ENCODE results near the gene NAALADL2. TPM values are rescaled to one million over a fixed set of nuclear protein-coding genes. Genes with fewer than 3 reads are reported as not detected.

Gene NAALADL2
- total and polyA plus RNA-seq, 9 of the 15 experiments (the other 6 are each of a cell fraction or from before 2014, with no cell fraction given): 0.29 to 1.1 (median 0.79) TPM; not detected in 1

DNA sequence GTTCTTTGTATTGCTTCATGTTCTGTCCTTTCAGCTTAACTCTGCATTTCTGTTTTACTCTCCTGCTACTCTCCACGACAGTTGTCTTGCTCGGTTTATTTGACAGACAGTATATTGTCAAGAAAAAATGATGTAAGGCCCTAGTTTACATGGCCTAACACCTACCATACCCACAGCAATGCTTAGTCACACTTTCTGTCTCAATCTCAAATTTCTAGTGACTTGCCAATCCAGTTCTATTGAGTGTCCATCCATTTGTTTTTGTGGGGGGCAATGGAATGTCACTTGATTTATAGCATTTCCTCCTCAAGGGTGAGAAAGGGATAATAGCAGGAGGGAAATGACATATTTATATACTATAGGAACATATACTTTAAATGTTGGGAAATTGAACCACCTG lies 676.2 kb downstream of the NAALADL2 start (continued):
- TF ChIP-seq ILK (tag; IDR thresholded peaks at IDR 0.05; ENCODE audit: borderline replicate concordance, low read depth) (no peak), KLF6 (CRISPR knock-in tag; IDR thresholded peaks at IDR 0.05; ENCODE audit: borderline replicate concordance) (no peak), FOXM1 (IDR thresholded peaks at IDR 0.05; ENCODE audit: low read depth) (no peak), FOXM1 (CRISPR knock-in tag; IDR thresholded peaks at IDR 0.05; ENCODE audit: low read depth) (no peak), CHCHD3 (CRISPR knock-in tag; IDR thresholded peaks at IDR 0.05) (no peak), ADNP (tag; IDR thresholded peaks at IDR 0.05) (no peak), ZC3H8 (IDR thresholded peaks at IDR 0.05) (no peak), TCF7L2 (IDR thresholded peaks at IDR 0.05; ENCODE audit: low read depth, low read length) (no peak)
- TF ChIP-seq, protein P1, sequence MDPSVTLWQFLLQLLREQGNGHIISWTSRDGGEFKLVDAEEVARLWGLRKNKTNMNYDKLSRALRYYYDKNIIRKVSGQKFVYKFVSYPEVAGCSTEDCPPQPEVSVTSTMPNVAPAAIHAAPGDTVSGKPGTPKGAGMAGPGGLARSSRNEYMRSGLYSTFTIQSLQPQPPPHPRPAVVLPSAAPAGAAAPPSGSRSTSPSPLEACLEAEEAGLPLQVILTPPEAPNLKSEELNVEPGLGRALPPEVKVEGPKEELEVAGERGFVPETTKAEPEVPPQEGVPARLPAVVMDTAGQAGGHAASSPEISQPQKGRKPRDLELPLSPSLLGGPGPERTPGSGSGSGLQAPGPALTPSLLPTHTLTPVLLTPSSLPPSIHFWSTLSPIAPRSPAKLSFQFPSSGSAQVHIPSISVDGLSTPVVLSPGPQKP (CRISPR knock-in tag; IDR thresholded peaks at IDR 0.05): no peak
- TF ChIP-seq, protein P2, sequence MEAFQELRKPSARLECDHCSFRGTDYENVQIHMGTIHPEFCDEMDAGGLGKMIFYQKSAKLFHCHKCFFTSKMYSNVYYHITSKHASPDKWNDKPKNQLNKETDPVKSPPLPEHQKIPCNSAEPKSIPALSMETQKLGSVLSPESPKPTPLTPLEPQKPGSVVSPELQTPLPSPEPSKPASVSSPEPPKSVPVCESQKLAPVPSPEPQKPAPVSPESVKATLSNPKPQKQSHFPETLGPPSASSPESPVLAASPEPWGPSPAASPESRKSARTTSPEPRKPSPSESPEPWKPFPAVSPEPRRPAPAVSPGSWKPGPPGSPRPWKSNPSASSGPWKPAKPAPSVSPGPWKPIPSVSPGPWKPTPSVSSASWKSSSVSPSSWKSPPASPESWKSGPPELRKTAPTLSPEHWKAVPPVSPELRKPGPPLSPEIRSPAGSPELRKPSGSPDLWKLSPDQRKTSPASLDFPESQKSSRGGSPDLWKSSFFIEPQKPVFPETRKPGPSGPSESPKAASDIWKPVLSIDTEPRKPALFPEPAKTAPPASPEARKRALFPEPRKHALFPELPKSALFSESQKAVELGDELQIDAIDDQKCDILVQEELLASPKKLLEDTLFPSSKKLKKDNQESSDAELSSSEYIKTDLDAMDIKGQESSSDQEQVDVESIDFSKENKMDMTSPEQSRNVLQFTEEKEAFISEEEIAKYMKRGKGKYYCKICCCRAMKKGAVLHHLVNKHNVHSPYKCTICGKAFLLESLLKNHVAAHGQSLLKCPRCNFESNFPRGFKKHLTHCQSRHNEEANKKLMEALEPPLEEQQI (IDR thresholded peaks at IDR 0.05): no peak
- TF ChIP-seq, protein P3, sequence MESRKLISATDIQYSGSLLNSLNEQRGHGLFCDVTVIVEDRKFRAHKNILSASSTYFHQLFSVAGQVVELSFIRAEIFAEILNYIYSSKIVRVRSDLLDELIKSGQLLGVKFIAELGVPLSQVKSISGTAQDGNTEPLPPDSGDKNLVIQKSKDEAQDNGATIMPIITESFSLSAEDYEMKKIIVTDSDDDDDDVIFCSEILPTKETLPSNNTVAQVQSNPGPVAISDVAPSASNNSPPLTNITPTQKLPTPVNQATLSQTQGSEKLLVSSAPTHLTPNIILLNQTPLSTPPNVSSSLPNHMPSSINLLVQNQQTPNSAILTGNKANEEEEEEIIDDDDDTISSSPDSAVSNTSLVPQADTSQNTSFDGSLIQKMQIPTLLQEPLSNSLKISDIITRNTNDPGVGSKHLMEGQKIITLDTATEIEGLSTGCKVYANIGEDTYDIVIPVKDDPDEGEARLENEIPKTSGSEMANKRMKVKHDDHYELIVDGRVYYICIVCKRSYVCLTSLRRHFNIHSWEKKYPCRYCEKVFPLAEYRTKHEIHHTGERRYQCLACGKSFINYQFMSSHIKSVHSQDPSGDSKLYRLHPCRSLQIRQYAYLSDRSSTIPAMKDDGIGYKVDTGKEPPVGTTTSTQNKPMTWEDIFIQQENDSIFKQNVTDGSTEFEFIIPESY (CRISPR knock-in tag; IDR thresholded peaks at IDR 0.05): no peak
